GM23338 (cell line): ENCODE data around the gene FOXG1. TPM values are rescaled to one million over a fixed set of nuclear protein-coding genes. Genes with fewer than 3 reads are reported as not detected.

ENCODE experiments used
- ATAC-seq: fragments of 200-7000 bp; cut with Tn5 transposase; 3 replicates; pipeline ENCODE4 v1.9.1; 2020
- DNase-seq: peaks from one replicate; pipeline ENCODE4 v3.0.0-alpha.2; 2015; ENCODE audit warnings: low spot score
- H2AFZ ChIP-seq: fragments of 200-600 bp; sonication (generic); 2 replicates; pipeline ENCODE4 v1.8.0; 2016; ENCODE audit warnings: antibody characterized with exemption, mild to moderate bottlenecking, moderate library complexity
- H3F3A ChIP-seq: fragments of 200-600 bp; sonication (generic); replicated peaks from 2 replicates; pipeline ENCODE4 v1.8.0; 2017; ENCODE audit warnings: antibody characterized with exemption, mixed run types, low read depth
- H3K27ac ChIP-seq: fragments of 200-600 bp; sonication (generic); 2 replicates; pipeline ENCODE4 v1.6.1; 2016; ENCODE audit warnings: low read depth
- H3K27me3 ChIP-seq: fragments of 200-600 bp; sonication (generic); 2 replicates; pipeline ENCODE4 v1.8.0; 2016; ENCODE audit warnings: mild to moderate bottlenecking, mixed run types, moderate library complexity; ENCODE audit not compliant: insufficient read depth
- H3K36me3 ChIP-seq: fragments of 200-600 bp; sonication (generic); 2 replicates; pipeline ENCODE4 v1.8.0; 2016; ENCODE audit warnings: mild to moderate bottlenecking; ENCODE audit not compliant: insufficient read depth
- H3K4me1 ChIP-seq: fragments of 200-600 bp; sonication (generic); 2 replicates; pipeline ENCODE4 v1.8.0; 2016; ENCODE audit warnings: mild to moderate bottlenecking, moderate library complexity; ENCODE audit not compliant: insufficient read depth
- H3K4me2 ChIP-seq: fragments of 200-600 bp; sonication (generic); 2 replicates; pipeline ENCODE4 v1.7.1; 2017; ENCODE audit warnings: mixed run types
- H3K4me3 ChIP-seq: fragments of 200-600 bp; sonication (generic); 2 replicates; pipeline ENCODE4 v1.6.1; 2016; ENCODE audit warnings: mixed run types
- H3K79me2 ChIP-seq: fragments of 200-600 bp; sonication (generic); replicated peaks from 2 replicates; pipeline ENCODE4 v1.8.0; 2017; ENCODE audit warnings: mild to moderate bottlenecking; ENCODE audit not compliant: insufficient read depth
- H3K9me2 ChIP-seq: fragments of 200-600 bp; sonication (generic); 2 replicates; pipeline ENCODE4 v1.8.0; 2017; ENCODE audit not compliant: insufficient read depth
- H4K20me1 ChIP-seq: fragments of 200-600 bp; sonication (generic); replicated peaks from 2 replicates; pipeline ENCODE4 v1.8.0; 2017; ENCODE audit warnings: mild to moderate bottlenecking; ENCODE audit not compliant: insufficient read depth
- H3K27ac Mint-ChIP-seq: 2 replicates; pipeline ENCODE4 v1.8.0; 2020; ENCODE audit warnings: inconsistent platforms, mild to moderate bottlenecking, moderate library complexity, mixed read lengths
- H3K27me3 Mint-ChIP-seq: 3 replicates; pipeline ENCODE4 v1.8.0; 2022; ENCODE audit warnings: low read depth, mild to moderate bottlenecking, moderate library complexity, mixed read lengths, inconsistent platforms; ENCODE audit not compliant: insufficient read depth, poor library complexity
- H3K36me3 Mint-ChIP-seq: 3 replicates; pipeline ENCODE4 v1.8.0; 2021; ENCODE audit warnings: low read depth, mild to moderate bottlenecking, inconsistent platforms, moderate library complexity, mixed read lengths
- H3K4me1 Mint-ChIP-seq: 3 replicates; pipeline ENCODE4 v1.8.0; 2020; ENCODE audit warnings: mild to moderate bottlenecking, inconsistent platforms, mixed read lengths
- H3K4me3 Mint-ChIP-seq: 3 replicates; pipeline ENCODE4 v1.8.0; 2021; ENCODE audit warnings: moderate library complexity, mild to moderate bottlenecking, inconsistent platforms, mixed read lengths
- H3K9me3 Mint-ChIP-seq: 3 replicates; pipeline ENCODE4 v1.8.0; 2020; ENCODE audit warnings: moderate library complexity, mild to moderate bottlenecking, inconsistent platforms, mixed read lengths
- EZH2 ChIP-seq: fragments of 200-600 bp; sonication (generic); IDR thresholded peaks from one replicate; pipeline ENCODE4 v1.8.0; 2017; ENCODE audit warnings: antibody characterized with exemption, mild to moderate bottlenecking, low read depth; ENCODE audit not compliant: unreplicated experiment
- ZNF331 ChIP-seq: fragments of 250-450 bp; sonication (Bioruptor Pico); IDR thresholded peaks from 2 replicates; pipeline ENCODE4 v1.5.0; 2020; ENCODE audit warnings: low read depth, mild to moderate bottlenecking, moderate library complexity
- polyA plus RNA-seq: library from polyadenylated mRNA; unstranded; fragments of >200 nt; fragmentation: Nextera tagmentation; extraction: Ambion mirVana; gene quantifications from 2 replicates; pipeline ENCODE4 v1.2.1, GENCODE V29; 2016
- total RNA-seq: library from RNA; depleted of rRNA; stranded (reverse); fragments of >200 nt; shearing (Covaris generic); gene quantifications from 2 replicates; pipeline ENCODE4 v1.2.3, GENCODE V29; 2014
- TF ChIP-seq, protein P1 (sequence below): fragments of 250-450 bp; sonication (Bioruptor Pico); IDR thresholded peaks from 2 replicates; pipeline ENCODE4 v1.5.0; 2020; ENCODE audit warnings: mild to moderate bottlenecking, moderate library complexity

Gene FOXG1
- total and polyA plus RNA-seq, 2 experiments from 2014 or later = 0.05 to 0.10 TPM

GRCh38 chr14:28755884-28756268 lies 10.7 kb upstream of the FOXG1 start (continued):
- TF ChIP-seq, protein P1, sequence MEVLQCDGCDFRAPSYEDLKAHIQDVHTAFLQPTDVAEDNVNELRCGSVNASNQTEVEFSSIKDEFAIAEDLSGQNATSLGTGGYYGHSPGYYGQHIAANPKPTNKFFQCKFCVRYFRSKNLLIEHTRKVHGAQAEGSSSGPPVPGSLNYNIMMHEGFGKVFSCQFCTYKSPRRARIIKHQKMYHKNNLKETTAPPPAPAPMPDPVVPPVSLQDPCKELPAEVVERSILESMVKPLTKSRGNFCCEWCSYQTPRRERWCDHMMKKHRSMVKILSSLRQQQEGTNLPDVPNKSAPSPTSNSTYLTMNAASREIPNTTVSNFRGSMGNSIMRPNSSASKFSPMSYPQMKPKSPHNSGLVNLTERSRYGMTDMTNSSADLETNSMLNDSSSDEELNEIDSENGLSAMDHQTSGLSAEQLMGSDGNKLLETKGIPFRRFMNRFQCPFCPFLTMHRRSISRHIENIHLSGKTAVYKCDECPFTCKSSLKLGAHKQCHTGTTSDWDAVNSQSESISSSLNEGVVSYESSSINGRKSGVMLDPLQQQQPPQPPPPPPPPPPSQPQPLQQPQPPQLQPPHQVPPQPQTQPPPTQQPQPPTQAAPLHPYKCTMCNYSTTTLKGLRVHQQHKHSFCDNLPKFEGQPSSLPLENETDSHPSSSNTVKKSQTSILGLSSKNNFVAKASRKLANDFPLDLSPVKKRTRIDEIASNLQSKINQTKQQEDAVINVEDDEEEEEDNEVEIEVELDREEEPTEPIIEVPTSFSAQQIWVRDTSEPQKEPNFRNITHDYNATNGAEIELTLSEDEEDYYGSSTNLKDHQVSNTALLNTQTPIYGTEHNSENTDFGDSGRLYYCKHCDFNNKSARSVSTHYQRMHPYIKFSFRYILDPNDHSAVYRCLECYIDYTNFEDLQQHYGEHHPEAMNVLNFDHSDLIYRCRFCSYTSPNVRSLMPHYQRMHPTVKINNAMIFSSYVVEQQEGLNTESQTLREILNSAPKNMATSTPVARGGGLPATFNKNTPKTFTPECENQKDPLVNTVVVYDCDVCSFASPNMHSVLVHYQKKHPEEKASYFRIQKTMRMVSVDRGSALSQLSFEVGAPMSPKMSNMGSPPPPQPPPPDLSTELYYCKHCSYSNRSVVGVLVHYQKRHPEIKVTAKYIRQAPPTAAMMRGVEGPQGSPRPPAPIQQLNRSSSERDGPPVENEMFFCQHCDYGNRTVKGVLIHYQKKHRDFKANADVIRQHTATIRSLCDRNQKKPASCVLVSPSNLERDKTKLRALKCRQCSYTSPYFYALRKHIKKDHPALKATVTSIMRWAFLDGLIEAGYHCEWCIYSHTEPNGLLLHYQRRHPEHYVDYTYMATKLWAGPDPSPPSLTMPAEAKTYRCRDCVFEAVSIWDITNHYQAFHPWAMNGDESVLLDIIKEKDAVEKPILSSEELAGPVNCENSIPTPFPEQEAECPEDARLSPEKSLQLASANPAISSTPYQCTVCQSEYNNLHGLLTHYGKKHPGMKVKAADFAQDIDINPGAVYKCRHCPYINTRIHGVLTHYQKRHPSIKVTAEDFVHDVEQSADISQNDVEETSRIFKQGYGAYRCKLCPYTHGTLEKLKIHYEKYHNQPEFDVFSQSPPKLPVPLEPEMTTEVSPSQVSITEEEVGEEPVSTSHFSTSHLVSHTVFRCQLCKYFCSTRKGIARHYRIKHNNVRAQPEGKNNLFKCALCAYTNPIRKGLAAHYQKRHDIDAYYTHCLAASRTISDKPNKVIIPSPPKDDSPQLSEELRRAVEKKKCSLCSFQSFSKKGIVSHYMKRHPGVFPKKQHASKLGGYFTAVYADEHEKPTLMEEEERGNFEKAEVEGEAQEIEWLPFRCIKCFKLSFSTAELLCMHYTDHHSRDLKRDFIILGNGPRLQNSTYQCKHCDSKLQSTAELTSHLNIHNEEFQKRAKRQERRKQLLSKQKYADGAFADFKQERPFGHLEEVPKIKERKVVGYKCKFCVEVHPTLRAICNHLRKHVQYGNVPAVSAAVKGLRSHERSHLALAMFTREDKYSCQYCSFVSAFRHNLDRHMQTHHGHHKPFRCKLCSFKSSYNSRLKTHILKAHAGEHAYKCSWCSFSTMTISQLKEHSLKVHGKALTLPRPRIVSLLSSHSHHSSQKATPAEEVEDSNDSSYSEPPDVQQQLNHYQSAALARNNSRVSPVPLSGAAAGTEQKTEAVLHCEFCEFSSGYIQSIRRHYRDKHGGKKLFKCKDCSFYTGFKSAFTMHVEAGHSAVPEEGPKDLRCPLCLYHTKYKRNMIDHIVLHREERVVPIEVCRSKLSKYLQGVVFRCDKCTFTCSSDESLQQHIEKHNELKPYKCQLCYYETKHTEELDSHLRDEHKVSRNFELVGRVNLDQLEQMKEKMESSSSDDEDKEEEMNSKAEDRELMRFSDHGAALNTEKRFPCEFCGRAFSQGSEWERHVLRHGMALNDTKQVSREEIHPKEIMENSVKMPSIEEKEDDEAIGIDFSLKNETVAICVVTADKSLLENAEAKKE (CRISPR knock-in tag) = no peak

DNA sequence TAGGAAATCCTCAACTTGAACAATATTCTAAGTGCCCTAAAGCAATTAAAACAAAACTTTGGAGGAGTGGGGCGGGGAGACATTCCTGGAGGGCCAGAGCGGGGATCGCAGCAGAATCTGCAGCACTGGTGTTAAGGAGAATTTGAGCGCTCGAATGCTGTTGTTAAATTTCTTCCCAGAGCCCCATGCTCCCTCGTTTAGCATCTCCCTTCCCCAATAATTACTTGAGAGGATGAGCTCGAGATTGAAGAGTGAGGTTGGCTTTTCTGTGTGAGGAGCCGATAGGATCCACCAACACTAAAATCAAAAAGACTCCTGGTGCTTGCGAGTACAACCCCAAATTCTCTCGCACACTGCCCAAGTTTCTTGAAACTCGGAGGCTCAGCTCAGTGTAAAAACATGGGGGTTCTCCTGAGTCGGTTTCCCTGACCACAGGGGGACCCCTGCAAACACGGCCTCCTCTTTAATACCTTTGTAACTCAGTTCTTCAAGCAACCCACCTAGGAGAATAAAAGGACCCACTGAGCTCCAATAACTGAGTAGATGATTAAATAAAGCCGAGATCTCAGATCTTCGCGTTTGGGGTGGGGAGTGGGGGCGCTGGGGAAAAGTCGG lies 10.2 kb upstream of the FOXG1 start:
- no peaks in the 10 kb centered on the region for H3K36me3 ChIP-seq
- no peak overlapping the region for H3K27ac ChIP-seq
- peaks cover 75% of the 10 kb centered on the region for H3K27me3 ChIP-seq
- H4K20me1 ChIP-seq = peaks cover 36% of the 10 kb centered on the region
- H3K36me3 Mint-ChIP-seq = no peaks in the 10 kb centered on the region
- ATAC-seq = no peak
- H3K9me2 ChIP-seq = no peaks in the 10 kb centered on the region
- peaks cover 11% of the 10 kb centered on the region for H3F3A ChIP-seq
- H3K4me1 ChIP-seq = peaks cover 61% of the 10 kb centered on the region
- peak overlapping the region; percentile 61 for H3K4me3 ChIP-seq
- no peak overlapping the region for H3K27ac Mint-ChIP-seq
- H3K4me1 Mint-ChIP-seq = peaks cover 51% of the 10 kb centered on the region
- H3K4me3 Mint-ChIP-seq = peak overlapping the region; percentile 63
- H2AFZ ChIP-seq = no peak overlapping the region
- H3K4me2 ChIP-seq = peak overlapping the region; percentile 78
- DNase-seq = peak; percentile 47
- TF ChIP-seq ZNF331 (CRISPR knock-in tag) (no peak), EZH2 (peak; percentile 67)
- TF ChIP-seq, protein P1 (CRISPR knock-in tag) = no peak
- peaks cover 74% of the 10 kb centered on the region for H3K27me3 Mint-ChIP-seq
- no peaks in the 10 kb centered on the region for H3K79me2 ChIP-seq
- H3K9me3 Mint-ChIP-seq = peaks cover 2% of the 10 kb centered on the region; the same call in 2 of the 3 replicates
